ENCODE measurements around the gene ZMIZ1.

Gene ZMIZ1

GRCh38 chr10:79119306-79119705 lies 50.5 kb downstream of the ZMIZ1 start:
- in situ Hi-C loops (cut with HindIII; ENCODE audit: low pct_unique_long_range_greater_than_20kb, low sequenced_read_pairs), result no loop called here
- TF ChIP-seq JUND (IDR thresholded peaks at IDR 0.05; ENCODE audit: low read depth), result no peak
- peak in 1 of 2 experiments; percentile 66 for DNase-seq (ENCODE audit: low read depth in 1 of 2, low spot score in 1 of 2)

- no peak for DNase-seq (ENCODE audit: low read depth in 1 of 2, low spot score in 1 of 2)
- TF ChIP-seq JUND (IDR thresholded peaks at IDR 0.05; ENCODE audit: low read depth), result no peak
- in situ Hi-C loops (cut with HindIII; ENCODE audit: low pct_unique_long_range_greater_than_20kb, low sequenced_read_pairs), result no loop called here
Measured at GRCh38 chr10:79123547-79123963, 54.8 kb downstream of the ZMIZ1 start.

DNA sequence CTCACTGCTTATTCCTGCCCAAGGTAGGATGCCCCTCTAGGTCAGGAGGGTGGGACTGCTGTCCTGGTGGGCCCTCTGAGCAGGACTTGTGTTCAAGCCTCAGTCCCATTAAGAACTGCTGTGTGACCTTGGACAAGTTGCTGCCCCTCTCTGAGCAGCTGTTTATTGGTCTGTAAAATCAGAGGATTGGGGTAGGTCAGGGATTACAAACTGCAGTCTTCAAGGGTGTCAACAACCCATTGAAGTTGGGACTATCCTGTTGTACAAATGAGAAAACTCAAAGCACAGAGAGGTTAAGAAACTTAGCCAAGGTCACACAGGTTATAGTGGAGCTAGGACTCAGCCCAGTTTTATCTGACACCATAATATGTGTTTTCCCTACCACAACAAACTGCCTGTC lies 55.3 kb downstream of the ZMIZ1 start:
- TF ChIP-seq JUND (IDR thresholded peaks at IDR 0.05; ENCODE audit: low read depth), result no peak
- DNase-seq (ENCODE audit: low read depth in 1 of 2, low spot score in 1 of 2), result no peak
- in situ Hi-C loops (cut with HindIII; ENCODE audit: low pct_unique_long_range_greater_than_20kb, low sequenced_read_pairs), result no loop called here

GRCh38 chr10:79125092-79125491 lies 56.3 kb downstream of the ZMIZ1 start:
- no peak for TF ChIP-seq JUND (IDR thresholded peaks at IDR 0.05; ENCODE audit: low read depth)
- in situ Hi-C loops (cut with HindIII; ENCODE audit: low pct_unique_long_range_greater_than_20kb, low sequenced_read_pairs), result no loop called here
- no peak for DNase-seq (ENCODE audit: low read depth in 1 of 2, low spot score in 1 of 2)

- DNase-seq (ENCODE audit: low read depth in 1 of 2, low spot score in 1 of 2), result no peak
- TF ChIP-seq JUND (IDR thresholded peaks at IDR 0.05; ENCODE audit: low read depth), result no peak
- in situ Hi-C loops (cut with HindIII; ENCODE audit: low pct_unique_long_range_greater_than_20kb, low sequenced_read_pairs), result no loop called here
Measured at GRCh38 chr10:79126351-79127080, 57.8 kb downstream of the ZMIZ1 start.

DNA sequence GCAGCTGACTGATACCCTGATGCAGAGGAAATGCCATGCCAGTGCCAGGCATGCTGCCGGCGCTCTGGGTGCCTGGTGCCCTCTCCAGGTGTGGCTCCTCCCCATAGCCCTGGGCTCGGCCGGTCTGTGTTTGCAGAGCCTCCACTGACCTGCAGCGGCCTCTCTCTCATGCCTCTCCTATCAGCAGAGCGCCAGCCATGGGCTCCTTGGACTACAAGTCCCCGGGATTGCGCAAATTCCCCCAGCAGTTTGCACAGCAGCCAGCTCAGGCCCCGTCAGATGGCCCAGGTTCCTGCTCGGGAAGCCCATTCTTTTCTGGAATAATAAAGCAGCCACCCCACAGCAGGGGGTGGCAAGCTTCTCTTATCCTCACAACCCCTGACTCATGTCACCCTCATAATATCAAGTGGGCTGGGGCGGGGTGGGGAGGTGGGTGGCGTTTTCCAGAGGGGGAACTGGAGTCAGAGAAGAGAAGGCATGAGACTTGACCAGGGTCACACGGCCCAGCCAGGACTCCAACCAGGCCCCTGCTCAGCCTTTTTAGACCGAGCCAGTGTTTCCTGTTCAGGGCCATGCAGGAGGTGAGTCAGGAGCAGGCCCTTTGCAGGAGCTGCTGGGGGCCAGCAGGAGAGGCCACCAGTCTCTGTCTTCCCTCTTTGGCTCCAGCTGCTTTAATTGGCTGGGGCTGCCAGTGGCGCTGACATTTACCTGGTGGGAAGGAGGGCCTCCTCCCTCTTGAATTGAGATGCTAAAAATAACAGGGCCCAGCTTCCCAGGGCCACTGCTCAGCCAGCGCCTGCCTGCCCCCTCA lies 58.6 kb downstream of the ZMIZ1 start:
- in situ Hi-C loops (cut with HindIII; ENCODE audit: low pct_unique_long_range_greater_than_20kb, low sequenced_read_pairs), result no loop called here
- peak; percentile 82 to 94 for DNase-seq (ENCODE audit: low read depth in 1 of 2, low spot score in 1 of 2)
- no peak for TF ChIP-seq JUND (IDR thresholded peaks at IDR 0.05; ENCODE audit: low read depth)

DNA sequence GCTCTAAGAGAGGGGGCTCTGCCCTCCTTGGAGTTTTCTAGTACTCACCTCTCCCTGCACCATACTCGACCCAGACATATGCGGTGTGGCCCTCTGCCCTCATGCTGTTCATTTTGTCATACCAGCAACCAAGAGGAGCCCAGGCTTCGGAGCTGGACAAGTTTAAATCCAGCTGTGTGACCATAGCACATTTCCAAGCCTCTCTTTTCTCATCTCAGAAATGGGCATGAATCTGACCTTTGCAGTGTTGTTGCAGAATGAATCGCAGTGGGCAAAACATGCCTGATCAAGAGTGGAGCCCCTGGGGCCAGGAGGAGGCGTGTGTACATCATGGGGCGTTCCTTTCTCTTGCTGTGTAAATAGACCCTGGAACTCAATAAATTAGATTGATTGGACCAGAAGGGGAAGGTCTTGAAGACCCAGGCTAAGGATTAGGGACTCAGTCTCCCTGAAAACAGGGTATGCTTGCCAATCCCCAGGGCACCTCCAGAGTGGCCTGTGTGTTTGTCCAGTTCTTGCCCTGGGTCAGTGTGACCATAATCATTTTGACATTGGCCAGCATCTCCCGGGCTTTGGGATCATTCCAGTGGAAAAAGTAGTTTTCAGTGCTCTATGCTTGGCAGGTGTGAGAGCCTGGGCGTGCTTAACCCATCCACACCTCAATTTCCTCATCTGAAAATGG lies 59.6 kb downstream of the ZMIZ1 start:
- no peak; the same call in 1 of the 2 replicates for TF ChIP-seq JUND (IDR thresholded peaks at IDR 0.05; ENCODE audit: low read depth)
- in situ Hi-C loops (cut with HindIII; ENCODE audit: low pct_unique_long_range_greater_than_20kb, low sequenced_read_pairs), result no loop called here
- peak in 1 of 2 experiments; percentile 99 for DNase-seq (ENCODE audit: low read depth in 1 of 2, low spot score in 1 of 2)

DNA sequence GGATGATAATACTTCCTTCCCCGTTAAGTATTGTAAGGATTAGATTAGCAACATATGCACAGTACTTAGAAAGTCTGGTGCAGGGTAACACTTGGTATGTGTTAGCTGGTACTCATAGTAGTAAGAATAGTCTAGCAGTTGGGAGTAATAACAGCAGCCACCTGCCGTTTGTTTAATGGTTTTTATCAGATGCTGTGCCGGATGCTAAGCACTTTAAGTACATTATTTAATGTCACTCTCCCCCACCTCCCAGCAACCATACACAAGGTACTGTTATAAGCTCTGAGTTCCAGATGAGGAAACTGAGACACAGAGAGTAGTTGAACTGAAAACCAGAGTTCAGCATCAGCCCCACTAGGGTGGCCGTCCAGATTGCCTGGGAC lies 60.1 kb downstream of the ZMIZ1 start:
- TF ChIP-seq JUND (IDR thresholded peaks at IDR 0.05; ENCODE audit: low read depth), result no peak
- in situ Hi-C loops (cut with HindIII; ENCODE audit: low pct_unique_long_range_greater_than_20kb, low sequenced_read_pairs), result no loop called here
- DNase-seq (ENCODE audit: low read depth in 1 of 2, low spot score in 1 of 2), result peak in 1 of 2 experiments; percentile 66

DNA sequence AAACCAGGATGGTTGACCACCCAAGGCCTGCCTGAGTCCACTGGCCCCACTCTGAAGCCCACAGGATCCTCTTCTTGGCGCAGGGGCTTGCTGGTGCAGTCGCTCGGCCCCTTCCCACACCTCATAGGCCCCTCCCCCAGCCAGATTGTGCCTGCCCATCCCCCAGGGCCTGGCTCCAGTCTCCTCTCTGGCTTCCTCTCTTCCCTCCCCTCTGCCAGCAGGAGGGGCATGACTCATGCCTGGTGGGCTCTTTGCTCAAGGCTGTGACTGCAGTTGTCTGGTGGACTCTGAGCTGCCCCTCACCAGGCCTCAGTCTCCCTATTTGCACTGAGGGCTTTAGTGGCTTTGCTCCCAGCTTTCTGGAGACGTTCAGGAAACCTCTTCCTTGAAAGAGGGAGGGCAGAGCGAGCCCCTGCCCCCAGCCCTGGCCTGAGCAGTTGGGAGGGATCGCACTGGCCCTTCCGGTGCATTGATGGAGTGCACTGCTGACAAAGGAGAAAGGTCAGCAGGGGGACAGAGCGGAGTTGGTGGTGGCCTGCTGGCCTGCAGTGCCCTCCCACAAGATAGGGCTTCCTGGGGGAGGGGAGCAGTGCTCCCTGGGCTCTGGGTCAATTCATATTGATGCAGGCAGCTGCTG lies 60.7 kb downstream of the ZMIZ1 start:
- no peak for DNase-seq (ENCODE audit: low read depth in 1 of 2, low spot score in 1 of 2)

DNA sequence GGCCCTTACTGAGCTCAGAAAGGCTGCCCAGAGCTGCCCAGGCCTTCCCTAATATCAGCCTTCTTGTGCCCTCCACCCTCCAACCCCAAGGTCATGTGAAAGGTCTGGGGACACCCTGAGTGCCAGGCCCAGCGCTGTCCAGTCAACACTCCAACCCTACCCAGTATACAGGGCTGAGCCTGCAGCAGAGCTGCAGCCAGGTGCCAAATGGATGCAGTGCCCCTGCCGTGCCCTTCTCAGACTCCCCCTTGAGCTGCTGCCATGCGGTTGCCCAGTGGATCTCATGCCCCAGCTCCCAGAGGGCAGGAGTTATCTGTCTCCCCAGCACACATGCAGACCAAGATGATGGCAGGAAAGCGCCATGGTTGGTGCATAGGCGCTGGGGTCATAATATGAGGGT lies 61.5 kb downstream of the ZMIZ1 start:
- no peak for DNase-seq (ENCODE audit: low read depth in 1 of 2, low spot score in 1 of 2)
- TF ChIP-seq JUND (IDR thresholded peaks at IDR 0.05; ENCODE audit: low read depth), result no peak
- in situ Hi-C loops (cut with HindIII; ENCODE audit: low pct_unique_long_range_greater_than_20kb, low sequenced_read_pairs), result no loop called here

More for the DNA sequence above, 60.7 kb downstream of the ZMIZ1 start:
- in situ Hi-C loops (cut with HindIII; ENCODE audit: low pct_unique_long_range_greater_than_20kb, low sequenced_read_pairs), result no loop called here
- no peak for TF ChIP-seq JUND (IDR thresholded peaks at IDR 0.05; ENCODE audit: low read depth)

DNA sequence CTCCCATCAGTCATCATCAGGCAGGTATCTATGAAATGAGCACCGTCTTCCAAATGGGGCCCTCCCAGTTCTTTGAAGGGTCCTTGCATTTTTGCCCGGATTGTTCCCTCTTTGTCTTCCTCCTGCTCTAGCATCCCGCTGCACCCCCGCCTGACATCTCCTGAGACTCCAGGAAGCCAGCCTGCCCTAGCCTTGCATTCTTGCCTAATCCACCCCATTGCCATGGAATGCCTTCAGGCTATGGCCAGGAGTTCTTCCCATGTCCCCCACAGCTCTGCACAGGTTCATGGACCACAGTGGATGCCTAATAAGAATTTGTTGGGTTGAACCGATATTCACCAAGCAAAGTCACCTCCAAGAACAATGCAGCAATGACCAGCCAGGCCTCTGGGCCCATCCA lies 62.1 kb downstream of the ZMIZ1 start:
- in situ Hi-C loops (cut with HindIII; ENCODE audit: low pct_unique_long_range_greater_than_20kb, low sequenced_read_pairs), result no loop called here
- no peak for TF ChIP-seq JUND (IDR thresholded peaks at IDR 0.05; ENCODE audit: low read depth)

DNA sequence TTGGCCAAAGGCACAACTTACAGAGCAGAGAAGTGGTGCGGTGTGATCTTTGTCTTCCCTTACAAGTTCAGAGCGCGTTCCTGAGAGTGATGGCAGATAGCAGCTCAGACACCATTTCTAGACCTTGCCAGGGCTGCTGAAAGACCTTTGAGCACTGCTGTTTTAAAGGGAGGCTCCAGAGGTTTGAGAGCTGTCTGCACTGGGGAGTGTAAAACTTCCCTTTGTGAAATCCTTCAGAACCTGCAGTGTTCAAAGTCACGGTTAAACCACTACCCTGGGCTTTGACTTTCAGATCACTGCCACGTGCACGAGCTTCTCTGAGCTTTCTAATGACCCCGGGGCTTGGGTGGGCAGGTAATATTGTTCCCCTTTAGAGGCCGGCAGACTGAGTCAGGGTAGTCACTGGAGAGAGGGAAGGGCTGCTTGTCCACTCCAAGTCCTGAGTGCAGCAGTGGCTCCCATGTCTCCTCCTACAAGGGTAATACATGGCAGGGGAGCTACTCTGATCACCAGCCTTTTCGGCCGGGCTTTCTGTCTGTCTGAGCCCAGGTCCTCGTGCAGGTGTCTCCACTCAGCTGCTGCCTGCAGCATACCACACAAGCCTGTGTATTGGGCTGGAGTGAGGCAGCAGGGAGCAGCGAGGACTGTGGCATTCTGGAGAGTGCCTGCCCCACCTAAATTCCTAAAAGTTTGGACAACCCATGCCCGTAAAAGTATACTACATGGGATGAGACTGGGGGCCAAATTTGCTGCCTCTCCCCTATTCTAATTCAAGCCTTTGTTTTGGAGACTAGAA lies 63.3 kb downstream of the ZMIZ1 start:
- in situ Hi-C loops (cut with HindIII; ENCODE audit: low pct_unique_long_range_greater_than_20kb, low sequenced_read_pairs), result no loop called here
- TF ChIP-seq JUND (IDR thresholded peaks at IDR 0.05; ENCODE audit: low read depth), result no peak
- DNase-seq (ENCODE audit: low read depth in 1 of 2, low spot score in 1 of 2), result peak in 1 of 2 experiments; percentile 38

More for the DNA sequence above, 62.1 kb downstream of the ZMIZ1 start:
- DNase-seq (ENCODE audit: low read depth in 1 of 2, low spot score in 1 of 2), result peak in 1 of 2 experiments; percentile 79
